GM18861 (cell line): Measurements from ENCODE around the gene NFIB.

Experiments
- ATAC-seq: cut with Tn5 transposase; IDR thresholded peaks from one replicate; pipeline ENCODE4 v1.9.1; 2021; ENCODE audit not compliant: unreplicated experiment

Gene NFIB

DNA sequence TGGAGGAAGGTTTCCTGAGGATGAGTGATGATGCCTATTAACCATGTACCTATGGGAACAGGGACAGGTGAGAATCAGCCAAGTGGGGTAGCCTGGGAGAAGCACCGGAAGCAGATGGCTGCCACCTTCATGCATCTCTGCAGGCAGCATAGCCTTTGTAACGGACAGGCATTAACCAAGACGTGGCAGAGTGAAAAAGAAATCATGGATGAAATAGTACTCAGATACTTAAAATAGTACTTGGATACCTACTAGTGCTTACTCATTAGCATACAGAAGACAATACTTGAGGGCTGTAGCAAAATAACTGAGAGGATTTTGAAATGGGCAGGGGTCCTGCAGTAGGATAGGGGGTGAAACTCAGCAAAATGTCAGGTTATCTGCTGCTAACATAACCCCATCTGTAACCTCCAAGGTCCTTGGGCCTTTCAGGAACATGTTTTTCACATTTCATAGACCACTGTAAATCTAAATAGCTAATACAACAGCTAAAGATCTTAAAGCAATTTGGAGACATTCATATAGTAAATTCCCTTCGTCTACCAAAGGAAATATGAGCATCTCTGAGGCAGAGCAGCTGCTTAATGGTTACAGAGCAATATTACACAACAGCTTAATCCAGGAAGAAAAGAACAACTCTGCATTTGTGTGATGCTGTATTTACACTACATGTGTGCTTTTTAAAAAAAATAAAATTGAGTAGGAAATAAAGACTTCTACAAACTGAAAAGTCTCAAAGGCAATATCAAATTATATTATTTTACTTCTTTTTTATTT is 154.3 kb downstream of the NFIB start:
- ATAC-seq: no peak

DNA sequence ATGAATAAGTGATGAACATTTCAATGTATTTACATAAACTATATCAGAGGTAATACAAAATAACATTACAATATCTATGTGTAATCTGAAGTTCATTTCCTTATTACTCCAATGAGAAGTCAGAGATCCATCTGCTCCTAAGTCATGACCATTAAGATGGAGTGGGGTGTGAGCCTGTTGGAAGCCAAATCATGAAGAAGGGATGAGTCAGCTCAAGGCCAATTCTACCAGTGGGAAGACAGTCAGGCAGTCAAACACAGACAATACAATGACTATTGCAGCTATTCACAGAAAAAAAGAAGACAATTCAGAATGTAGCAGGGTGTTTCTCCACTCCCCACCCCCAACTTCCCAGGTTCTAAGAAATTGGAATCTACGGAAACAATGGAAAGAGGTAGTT is 155.0 kb downstream of the NFIB start:
- no peak for ATAC-seq

- ATAC-seq: no peak
Observed at GRCh38 chr9:14158136-14158813, 155.7 kb downstream of the NFIB start.

- no peak for ATAC-seq
Observed at GRCh38 chr9:14157191-14157590, 156.8 kb downstream of the NFIB start.

GRCh38 chr9:14156046-14156445 is 157.9 kb downstream of the NFIB start:
- ATAC-seq: peak; percentile 96

GRCh38 chr9:14155237-14155636 is 158.7 kb downstream of the NFIB start:
- no peak for ATAC-seq

DNA sequence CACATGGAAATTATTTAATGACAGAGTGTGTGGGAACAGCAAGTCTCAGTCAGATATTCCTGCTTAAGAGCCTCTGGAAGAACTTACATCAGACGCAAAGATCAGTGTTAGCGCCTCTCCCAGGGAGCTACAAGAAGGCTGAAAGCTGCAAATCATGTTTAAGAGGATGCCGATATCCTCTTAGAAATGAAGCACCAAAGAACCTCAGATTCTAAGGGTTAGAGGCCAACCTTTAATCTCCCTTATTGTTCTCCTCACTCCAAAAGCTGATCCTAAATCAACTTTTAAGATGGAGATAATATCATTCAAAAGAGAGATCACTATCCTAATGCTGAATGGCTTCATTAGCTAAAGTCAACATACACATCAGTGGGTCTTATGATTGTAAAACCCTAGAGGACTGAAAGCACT is 160.6 kb downstream of the NFIB start:
- no peak for ATAC-seq

DNA sequence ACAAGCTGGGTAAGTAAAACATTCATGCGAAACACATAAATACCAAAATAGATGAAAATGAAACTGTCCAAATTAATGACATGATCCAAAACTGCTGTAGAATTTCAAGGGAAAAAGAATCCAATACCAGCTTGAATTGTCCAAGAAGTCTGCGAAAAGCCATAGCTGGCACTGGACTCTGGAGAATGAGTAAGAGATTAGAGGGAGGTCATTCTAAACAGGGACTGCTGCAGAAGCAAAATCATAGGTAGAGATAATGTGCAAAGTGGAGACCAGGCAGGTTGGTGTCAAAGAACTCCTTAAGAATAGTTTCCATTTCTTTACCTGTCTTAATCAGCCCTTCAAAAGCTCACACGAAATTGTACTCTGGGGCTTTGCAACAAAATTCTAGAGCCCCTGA is 162.5 kb downstream of the NFIB start:
- ATAC-seq: no peak

- no peak for ATAC-seq
Observed at GRCh38 chr9:14148501-14149103, 165.3 kb downstream of the NFIB start.

DNA sequence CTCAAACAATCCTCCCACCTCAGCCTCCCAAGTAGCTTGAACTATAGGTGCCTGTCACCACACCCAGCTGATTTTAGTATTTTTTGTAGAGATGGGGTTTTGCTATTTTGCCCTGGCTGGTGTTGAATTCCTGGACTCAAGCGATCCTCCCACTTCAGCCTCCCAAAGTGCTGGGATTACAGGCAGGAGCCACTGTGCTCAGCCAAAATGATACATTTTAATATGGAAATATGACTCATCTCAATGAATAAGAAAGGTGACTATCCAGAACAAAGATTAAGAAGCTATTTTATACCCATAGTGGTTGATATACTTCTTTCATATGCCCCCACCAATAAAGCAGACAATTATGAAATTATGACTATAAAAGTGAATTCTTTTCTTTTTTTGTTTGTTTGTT is 166.2 kb downstream of the NFIB start:
- no peak for ATAC-seq

GRCh38 chr9:14146201-14146874 is 167.6 kb downstream of the NFIB start:
- ATAC-seq: no peak

GRCh38 chr9:14144215-14144614 is 169.7 kb downstream of the NFIB start:
- no peak for ATAC-seq

DNA sequence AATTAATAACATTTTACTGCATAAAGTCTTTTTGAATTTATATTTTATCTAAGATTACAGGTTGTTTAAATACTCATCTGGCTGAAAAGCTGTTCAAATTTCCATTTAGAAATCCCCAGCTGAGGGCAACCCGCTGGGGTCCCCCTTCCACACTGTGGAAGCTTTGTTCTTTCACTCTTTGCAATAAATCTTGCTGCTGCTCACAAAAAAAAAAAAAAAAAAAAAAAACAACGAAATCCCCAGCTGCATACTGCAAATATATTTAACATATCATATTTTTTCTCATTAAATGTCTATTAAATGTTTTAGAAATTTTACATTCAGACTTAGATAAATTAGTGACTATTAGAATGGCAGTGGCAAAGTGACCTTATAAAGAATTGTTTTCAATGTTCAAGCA is 172.2 kb downstream of the NFIB start:
- no peak for ATAC-seq

DNA sequence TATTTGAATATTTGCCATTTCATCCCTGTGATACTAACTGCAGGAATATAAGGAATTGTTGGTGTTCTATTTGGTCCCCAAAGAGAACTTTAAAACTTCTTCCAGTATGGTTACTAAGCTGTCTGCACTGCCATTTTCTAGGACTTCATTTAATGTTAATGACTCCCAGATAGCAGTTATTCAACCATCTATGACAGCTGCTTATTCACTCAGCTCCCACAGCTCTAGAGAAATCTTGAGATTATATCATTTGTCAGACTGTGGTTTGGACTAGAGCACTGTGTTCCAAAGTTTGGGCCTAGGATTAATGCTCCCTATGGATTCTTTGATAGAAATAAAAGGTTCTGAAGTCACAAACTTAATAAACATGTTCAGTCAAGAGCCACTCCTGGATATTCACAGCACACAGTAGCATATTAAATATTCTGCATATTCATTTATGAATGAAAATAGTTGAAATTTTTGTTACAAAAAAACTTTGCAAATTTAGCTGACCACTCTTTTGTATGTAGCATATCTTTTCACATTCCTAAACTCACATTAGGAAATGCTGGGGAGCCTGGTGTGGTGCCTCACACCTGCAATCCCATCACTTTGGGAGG is 173.7 kb downstream of the NFIB start:
- ATAC-seq: no peak

DNA sequence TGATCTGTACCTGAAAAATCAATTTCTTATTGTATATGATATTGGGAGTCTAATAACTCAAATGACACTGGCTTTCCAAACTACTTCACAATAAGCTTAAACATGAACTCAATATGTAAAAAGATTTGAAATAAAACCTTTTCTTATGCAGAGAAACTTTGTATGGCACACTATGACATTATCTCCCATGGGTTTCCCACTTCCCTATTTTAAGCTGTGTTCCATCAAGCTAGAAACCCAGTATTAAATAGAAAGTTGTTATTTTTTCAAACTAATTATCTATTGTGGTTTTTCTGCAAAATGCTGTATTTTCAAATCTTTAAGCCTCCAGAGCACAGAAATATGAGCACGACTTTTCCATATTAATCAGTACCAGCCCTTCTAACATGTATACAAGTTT is 174.7 kb downstream of the NFIB start:
- ATAC-seq: no peak

GRCh38 chr9:14136646-14137370 is 177.1 kb downstream of the NFIB start:
- no peak for ATAC-seq

DNA sequence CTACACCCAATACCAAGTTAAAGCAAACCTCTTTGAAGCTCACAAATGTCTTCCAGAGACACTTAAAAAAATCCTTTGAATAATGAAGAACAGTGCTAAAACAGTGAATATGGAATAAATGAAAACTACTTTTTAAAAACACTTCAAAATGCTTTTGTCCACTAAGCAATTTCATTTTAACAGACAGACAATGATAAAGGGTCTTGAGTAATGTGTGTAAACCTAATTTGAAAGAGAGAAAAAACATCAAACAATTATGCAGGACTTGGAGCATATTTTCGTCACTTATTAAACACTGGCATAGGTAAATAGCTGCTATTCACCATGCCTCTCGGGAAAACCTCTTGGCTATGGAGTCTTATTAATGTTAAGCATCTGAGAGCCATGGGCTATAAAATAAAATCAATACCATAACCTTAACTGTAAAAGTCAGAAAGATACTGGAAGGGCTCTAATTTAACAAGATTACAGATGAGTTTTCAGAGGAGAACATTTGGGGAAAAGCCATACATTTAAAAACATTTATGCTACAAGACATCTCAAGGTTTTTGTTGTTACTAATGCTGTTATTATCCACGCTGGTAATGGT is 177.8 kb downstream of the NFIB start:
- no peak for ATAC-seq

DNA sequence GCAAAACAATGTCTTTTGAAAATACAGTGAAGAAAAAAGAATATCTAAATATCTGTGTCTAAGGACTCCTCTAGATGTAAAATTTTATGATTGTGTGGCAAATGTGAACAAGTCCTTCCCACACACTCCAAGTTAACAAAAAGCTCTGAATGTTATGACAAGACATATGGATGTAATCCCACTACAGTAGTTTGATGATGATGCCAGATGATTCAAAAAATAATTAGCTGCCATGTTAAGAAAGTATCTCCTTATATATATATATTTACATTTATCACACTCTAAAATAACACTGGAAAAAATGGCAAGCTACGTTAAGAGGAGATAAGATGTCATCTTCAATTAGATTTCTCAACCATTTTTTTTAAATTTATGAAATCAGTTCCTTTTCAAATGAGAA is 178.5 kb downstream of the NFIB start:
- no peak for ATAC-seq

DNA sequence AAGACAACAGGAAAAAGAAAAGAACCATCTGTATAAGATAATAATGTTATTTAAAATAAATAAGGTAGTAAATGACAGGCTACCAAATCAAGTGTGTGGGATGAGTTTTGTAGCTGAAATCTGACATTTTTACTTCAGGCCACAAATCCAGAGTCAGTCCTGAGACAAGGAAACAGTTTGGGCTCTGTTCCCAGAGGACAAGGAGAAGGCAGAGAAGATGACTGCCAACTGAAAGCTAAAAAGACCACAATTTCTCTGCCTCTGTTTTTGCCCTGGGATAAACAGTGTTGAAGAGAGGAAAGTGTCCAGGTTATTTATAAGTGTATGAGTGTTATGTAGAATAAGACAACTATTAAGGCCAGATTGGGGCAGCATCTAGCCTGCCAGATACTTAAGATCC is 180.5 kb downstream of the NFIB start:
- ATAC-seq: no peak

DNA sequence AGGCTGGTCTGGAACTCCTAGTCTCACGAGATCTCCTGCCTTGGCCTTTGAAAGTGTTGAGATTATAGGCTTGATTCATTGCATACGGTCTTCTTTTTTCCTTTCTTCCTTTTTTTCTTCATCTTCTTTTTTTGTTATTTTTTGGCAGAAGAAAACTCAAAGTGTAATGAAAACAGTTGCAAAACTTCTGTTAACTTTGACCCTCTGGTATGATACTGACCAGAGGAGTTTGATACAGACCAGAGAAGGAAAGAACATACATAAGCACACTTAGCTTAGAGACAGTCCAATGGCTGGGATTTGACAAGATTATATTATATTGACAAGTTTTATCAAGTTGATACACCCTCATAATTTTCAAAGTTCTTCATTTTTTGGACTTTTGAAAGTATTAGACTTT is 181.2 kb downstream of the NFIB start:
- no peak for ATAC-seq
